NOMO-1 treated with DMSO at 0.1 percent for 48 hours (cell line): Measurements from ENCODE around the gene CMA1.

Experiments used
- DNase-seq: peaks from one replicate; lab custom pipeline; 2025; ENCODE audit not compliant: unreplicated experiment; lab: John Stamatoyannopoulos, UW

CMA1 gene

DNA sequence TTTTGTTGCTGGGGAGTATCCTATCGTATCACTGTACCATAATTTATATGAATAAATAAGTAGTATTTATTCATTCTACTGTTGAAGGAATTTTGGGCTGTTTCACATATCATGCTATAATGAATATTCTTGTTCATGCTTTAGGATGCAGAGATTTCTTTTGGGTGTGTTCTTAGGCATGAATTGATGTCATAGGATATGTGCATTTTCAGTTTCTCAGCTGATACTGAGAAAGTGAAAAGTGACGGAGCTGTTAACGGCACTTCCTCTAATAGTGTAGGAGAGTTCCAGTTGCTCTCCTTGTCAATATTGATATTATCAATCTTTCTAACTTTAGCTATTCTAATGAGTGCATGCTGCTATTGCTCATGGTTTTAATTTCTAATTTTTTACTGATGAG, 42.3 kb downstream of the CMA1 start:
- DNase-seq = no peak

GRCh38 chr14:24465368-24465767, 42.7 kb downstream of the CMA1 start:
- no peak for DNase-seq

GRCh38 chr14:24463884-24464785, 43.9 kb downstream of the CMA1 start:
- DNase-seq = no peak

- no peak for DNase-seq
These were observed 44.8 kb downstream of the CMA1 start for GRCh38 chr14:24463017-24463883.

DNA sequence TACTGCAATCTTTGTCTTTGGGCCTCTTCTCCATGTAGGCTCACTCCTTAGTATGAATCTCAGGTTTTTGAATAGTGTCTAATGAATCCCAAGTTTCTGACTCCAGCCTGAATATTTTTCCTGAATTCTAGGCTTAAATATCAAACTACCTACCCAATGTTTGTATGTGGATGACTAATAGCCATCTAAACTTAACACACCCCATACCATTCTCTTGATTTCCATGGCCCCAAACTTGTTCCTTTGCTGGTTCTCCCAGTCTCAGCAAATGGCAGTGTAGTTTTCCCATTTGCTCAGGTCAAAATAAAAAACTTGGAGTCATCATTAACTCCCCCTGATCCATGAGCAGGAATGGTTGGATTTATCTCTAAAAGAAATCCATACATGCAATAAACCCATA, 46.7 kb downstream of the CMA1 start:
- DNase-seq = no peak

DNA sequence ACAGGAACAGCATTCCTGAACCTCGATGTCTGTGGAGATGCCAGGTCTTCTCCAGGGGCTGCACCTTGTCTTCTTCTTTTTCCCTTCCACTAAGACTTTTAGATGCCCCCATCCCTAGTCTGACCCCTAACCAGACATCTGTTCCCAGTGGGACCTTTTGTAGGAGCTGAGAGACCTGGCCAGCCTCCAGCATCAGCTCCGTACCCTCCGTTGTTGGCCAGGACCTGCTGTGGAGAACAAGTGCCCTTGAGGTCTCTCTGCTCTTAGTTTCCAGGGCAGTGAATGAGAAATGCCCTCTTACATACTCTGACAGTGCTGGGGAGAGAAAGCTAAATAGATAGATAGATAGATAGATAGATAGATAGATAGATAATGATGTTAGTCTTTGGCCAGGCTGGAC, 48.7 kb downstream of the CMA1 start:
- DNase-seq = no peak

- DNase-seq = no peak
These were observed 49.3 kb downstream of the CMA1 start for GRCh38 chr14:24458736-24459135.

- no peak for DNase-seq
These were observed 51.1 kb downstream of the CMA1 start for GRCh38 chr14:24456980-24457379.
